ENCODE data around the gene CASP2.
A peak's percentile ranks its signal among the peaks of the same experiment; 100 is the strongest.

Gene CASP2

GRCh38 chr7:143287935-143288826 lies at the start of gene CASP2:
Gene CASP2, plus strand, starts transcription at chr7:143288351. Its CDS starts 105 bp downstream, at chr7:143288456.
- peak; percentile 96 for DNase-seq (ENCODE audit: low read depth)

- no peak for DNase-seq (ENCODE audit: low read depth)
Observed at GRCh38 chr7:143239813-143240212, 48.3 kb upstream of the CASP2 start.

GRCh38 chr7:143240291-143241168 lies 47.6 kb upstream of the CASP2 start:
- DNase-seq (ENCODE audit: low read depth), result peak; percentile 82

- DNase-seq (ENCODE audit: low read depth), result no peak
Observed at GRCh38 chr7:143242306-143242705, 45.8 kb upstream of the CASP2 start.

GRCh38 chr7:143243111-143243510 lies 45.0 kb upstream of the CASP2 start:
- no peak for DNase-seq (ENCODE audit: low read depth)

- no peak for DNase-seq (ENCODE audit: low read depth)
Observed at GRCh38 chr7:143243614-143244013, 44.5 kb upstream of the CASP2 start.

GRCh38 chr7:143244321-143244720 lies 43.8 kb upstream of the CASP2 start:
- DNase-seq (ENCODE audit: low read depth), result no peak

- DNase-seq (ENCODE audit: low read depth), result no peak
Observed at GRCh38 chr7:143245123-143245522, 43.0 kb upstream of the CASP2 start.

GRCh38 chr7:143247372-143247771 lies 40.8 kb upstream of the CASP2 start:
- DNase-seq (ENCODE audit: low read depth), result no peak

- DNase-seq (ENCODE audit: low read depth), result no peak
Observed at GRCh38 chr7:143248761-143249354, 39.3 kb upstream of the CASP2 start.

GRCh38 chr7:143250199-143250598 lies 38.0 kb upstream of the CASP2 start:
- DNase-seq (ENCODE audit: low read depth), result no peak

GRCh38 chr7:143250822-143251221 lies 37.3 kb upstream of the CASP2 start:
- DNase-seq (ENCODE audit: low read depth), result no peak

- no peak for DNase-seq (ENCODE audit: low read depth)
Observed at GRCh38 chr7:143252006-143252405, 36.1 kb upstream of the CASP2 start.

GRCh38 chr7:143255564-143255963 lies 32.6 kb upstream of the CASP2 start:
- no peak for DNase-seq (ENCODE audit: low read depth)

- DNase-seq (ENCODE audit: low read depth), result no peak
Observed at GRCh38 chr7:143256325-143256724, 31.8 kb upstream of the CASP2 start.

- DNase-seq (ENCODE audit: low read depth), result no peak
Observed at GRCh38 chr7:143256932-143257331, 31.2 kb upstream of the CASP2 start.

- DNase-seq (ENCODE audit: low read depth), result no peak
Observed at GRCh38 chr7:143257501-143257900, 30.6 kb upstream of the CASP2 start.

- DNase-seq (ENCODE audit: low read depth), result no peak
Observed at GRCh38 chr7:143258831-143259230, 29.3 kb upstream of the CASP2 start.

- DNase-seq (ENCODE audit: low read depth), result no peak
Observed at GRCh38 chr7:143259765-143260164, 28.4 kb upstream of the CASP2 start.

- no peak for DNase-seq (ENCODE audit: low read depth)
Observed at GRCh38 chr7:143261901-143262300, 26.2 kb upstream of the CASP2 start.

- peak; percentile 31 for DNase-seq (ENCODE audit: low read depth)
Observed at GRCh38 chr7:143263266-143264195, 24.6 kb upstream of the CASP2 start, which contains the start of gene GSTK1. Gene GSTK1, plus strand, starts transcription at chr7:143263441. Its CDS starts 73 bp downstream, at chr7:143263514.

Measured in fibroblast of the conjunctiva (primary cell).